ENCODE results near the gene CCDC32. TPM values are rescaled to one million over a fixed set of nuclear protein-coding genes. Genes with fewer than 3 reads are reported as not detected.

Gene CCDC32
- total RNA-seq, 1 experiment from 2014 or later, result 12.8 TPM

GRCh38 chr15:40569129-40569953 lies 4.5 kb upstream of the CCDC32 start, which contains the start of gene RPUSD2 (continued):
- no peak for TF ChIP-seq AR (CRISPR knock-in tag; IDR thresholded peaks at IDR 0.05)
- TF ChIP-seq USF1 (CRISPR knock-in tag; IDR thresholded peaks at IDR 0.05), result 0 out of 2 replicates have a peak, but pooled peaks have one; percentile 21
- no peak for TF ChIP-seq ZNF416 (CRISPR knock-in tag; IDR thresholded peaks at IDR 0.05)
- TF ChIP-seq USF2 (CRISPR knock-in tag; IDR thresholded peaks at IDR 0.05), result no peak
- no peak for TF ChIP-seq TCF7 (CRISPR knock-in tag; IDR thresholded peaks at IDR 0.05; ENCODE audit: low read depth)
- no peak for TF ChIP-seq E2F1 (CRISPR knock-in tag; IDR thresholded peaks at IDR 0.05)
- no peak for TF ChIP-seq ERG (CRISPR knock-in tag; IDR thresholded peaks at IDR 0.05)
- TF ChIP-seq ZNF512 (CRISPR knock-in tag; IDR thresholded peaks at IDR 0.05; ENCODE audit: borderline replicate concordance), result no peak
- no peak for TF ChIP-seq NR2C2 (CRISPR knock-in tag; IDR thresholded peaks at IDR 0.05)
- TF ChIP-seq ZSCAN18 (CRISPR knock-in tag; IDR thresholded peaks at IDR 0.05), result no peak
- TF ChIP-seq CREB1 (CRISPR knock-in tag; IDR thresholded peaks at IDR 0.05), result peak; percentile 76; the same call in 1 of the 2 replicates
- TF ChIP-seq CTCF (IDR thresholded peaks at IDR 0.05), result no peak
- TF ChIP-seq GTF2I (CRISPR knock-in tag; conservative IDR thresholded peaks at IDR 0.05), result no peak
- TF ChIP-seq ZBTB43 (CRISPR knock-in tag; IDR thresholded peaks at IDR 0.05), result no peak; the same call in none of the 2 replicates
- TF ChIP-seq E2F4 (CRISPR knock-in tag; IDR thresholded peaks at IDR 0.05; ENCODE audit: borderline replicate concordance, low read depth), result no peak
- TF ChIP-seq CREM (CRISPR knock-in tag; IDR thresholded peaks at IDR 0.05), result peak; percentile 97
- TF ChIP-seq NFYB (CRISPR knock-in tag; conservative IDR thresholded peaks at IDR 0.05; ENCODE audit: low read depth), result peak; percentile 63
- TF ChIP-seq ZNF138 (CRISPR knock-in tag; conservative IDR thresholded peaks at IDR 0.05), result no peak
- TF ChIP-seq PREB (CRISPR knock-in tag; IDR thresholded peaks at IDR 0.05; ENCODE audit: borderline replicate concordance), result peak; percentile 73; the same call in 1 of the 2 replicates
- TF ChIP-seq SOX15 (CRISPR knock-in tag; IDR thresholded peaks at IDR 0.05), result no peak
